ENCODE data around the gene SLC12A8.

The SLC12A8 gene

DNA sequence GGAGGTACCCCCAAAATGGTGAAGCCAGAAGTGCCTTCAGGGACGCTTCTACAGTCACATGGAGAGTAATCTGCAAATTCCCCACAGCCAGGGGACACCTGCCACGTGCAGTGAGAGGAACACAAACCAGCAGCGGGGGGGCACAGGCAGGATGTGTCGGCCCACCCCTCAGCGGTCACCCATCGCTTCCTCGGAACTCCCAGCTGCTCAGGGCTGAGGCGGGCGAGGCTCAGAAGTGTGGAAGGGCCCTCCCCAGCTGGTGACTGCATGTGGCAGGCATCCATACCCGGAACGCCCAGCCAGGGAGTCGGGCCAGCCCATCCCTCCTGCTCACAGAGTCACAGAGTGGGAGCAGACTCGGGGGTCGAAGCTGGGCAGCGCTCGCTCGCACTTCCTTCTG, 63.7 kb downstream of the SLC12A8 start:
- H3K9me3 ChIP-seq (ENCODE audit: control insufficient read depth, low read length), result no peaks in the 10 kb centered on the region
- H3K27ac ChIP-seq (ENCODE audit: insufficient read depth, low read length, poor library complexity, severe bottlenecking), result no peak overlapping the region
- H3K4me3 ChIP-seq (ENCODE audit: insufficient read depth, low read depth, low read length, poor library complexity, severe bottlenecking), result no peak overlapping the region
- no peaks in the 10 kb centered on the region for H3K4me1 ChIP-seq (ENCODE audit: control insufficient read depth, insufficient read depth, low read length, poor library complexity, severe bottlenecking)
- no peaks in the 10 kb centered on the region for H3K27me3 ChIP-seq (replicated peaks; ENCODE audit: control insufficient read depth, insufficient read depth, low read length, poor library complexity, severe bottlenecking)
- DNase-seq, result no peak
- no peaks in the 10 kb centered on the region for H3K36me3 ChIP-seq (ENCODE audit: control insufficient read depth, insufficient read depth, low read length)

DNA sequence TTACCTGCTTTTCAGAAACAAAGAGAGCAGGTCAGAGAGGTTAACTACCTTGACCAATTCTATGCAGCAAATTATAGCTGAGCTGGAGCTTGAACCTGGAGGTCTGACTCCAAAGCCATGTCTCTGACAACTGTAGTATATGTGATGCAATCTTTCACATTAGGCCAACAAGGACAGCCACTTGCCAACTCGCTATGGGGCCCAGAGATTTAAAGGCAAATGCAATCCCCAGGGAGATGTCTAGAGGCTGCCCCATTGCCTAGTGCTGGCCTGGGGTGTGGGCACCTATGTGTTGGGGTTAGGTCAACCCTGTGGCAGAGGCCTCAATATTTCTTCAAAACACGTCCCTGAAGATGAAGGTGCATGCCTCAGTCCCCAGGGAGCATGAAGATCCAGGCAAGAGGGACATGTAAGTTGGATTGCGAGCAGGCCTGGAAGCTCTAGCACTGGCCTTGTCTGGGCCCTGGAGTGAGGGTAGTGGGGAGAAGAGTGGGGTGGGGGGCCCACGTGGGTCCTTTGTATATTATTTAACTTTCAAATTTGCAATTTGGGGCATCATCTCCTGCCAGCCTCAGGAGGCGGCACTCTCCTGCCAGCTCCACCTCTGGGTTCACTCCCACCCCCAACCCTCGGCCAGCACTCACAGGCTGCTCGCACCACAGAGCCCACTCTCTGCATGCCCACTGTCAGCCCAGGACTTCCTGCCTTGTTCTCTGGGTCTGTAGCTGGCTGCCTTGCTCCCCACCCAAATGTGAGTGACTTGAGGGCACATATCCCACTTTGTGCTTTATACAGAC, 64.3 kb downstream of the SLC12A8 start:
- Histone ChIP-seq H3K9me3 (ENCODE audit: control insufficient read depth, low read length) (no peaks in the 10 kb centered on the region), H3K27ac (ENCODE audit: insufficient read depth, low read length, poor library complexity, severe bottlenecking) (no peak overlapping the region)
- DNase-seq, result no peak

DNA sequence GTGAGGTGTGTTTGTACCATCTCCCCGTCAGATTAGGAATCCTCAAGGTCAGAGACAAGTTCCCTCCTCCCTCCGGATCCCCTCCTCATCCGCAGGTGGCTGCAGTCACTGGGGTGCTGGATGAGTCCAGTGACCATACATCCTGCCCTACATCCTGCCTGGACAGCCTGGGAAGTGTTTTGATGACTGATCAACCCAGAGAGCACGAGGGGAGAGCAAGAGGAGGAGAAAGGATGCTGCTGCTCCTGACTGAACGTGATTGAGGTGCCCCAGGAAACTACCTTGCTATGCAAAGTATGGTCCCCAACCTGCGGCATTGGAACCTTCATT, 65.1 kb downstream of the SLC12A8 start:
- Histone ChIP-seq H3K27ac (ENCODE audit: insufficient read depth, low read length, poor library complexity, severe bottlenecking) (no peak overlapping the region), H3K4me3 (ENCODE audit: insufficient read depth, low read depth, low read length, poor library complexity, severe bottlenecking) (no peak overlapping the region), H3K4me1 (ENCODE audit: control insufficient read depth, insufficient read depth, low read length, poor library complexity, severe bottlenecking) (peaks cover under 1% of the 10 kb centered on the region)

More for the DNA sequence above, 64.3 kb downstream of the SLC12A8 start:
- Histone ChIP-seq H3K4me3 (ENCODE audit: insufficient read depth, low read depth, low read length, poor library complexity, severe bottlenecking) (no peak overlapping the region), H3K4me1 (ENCODE audit: control insufficient read depth, insufficient read depth, low read length, poor library complexity, severe bottlenecking) (no peaks in the 10 kb centered on the region), H3K27me3 (replicated peaks; ENCODE audit: control insufficient read depth, insufficient read depth, low read length, poor library complexity, severe bottlenecking) (no peaks in the 10 kb centered on the region), H3K36me3 (ENCODE audit: control insufficient read depth, insufficient read depth, low read length) (no peaks in the 10 kb centered on the region)

DNA sequence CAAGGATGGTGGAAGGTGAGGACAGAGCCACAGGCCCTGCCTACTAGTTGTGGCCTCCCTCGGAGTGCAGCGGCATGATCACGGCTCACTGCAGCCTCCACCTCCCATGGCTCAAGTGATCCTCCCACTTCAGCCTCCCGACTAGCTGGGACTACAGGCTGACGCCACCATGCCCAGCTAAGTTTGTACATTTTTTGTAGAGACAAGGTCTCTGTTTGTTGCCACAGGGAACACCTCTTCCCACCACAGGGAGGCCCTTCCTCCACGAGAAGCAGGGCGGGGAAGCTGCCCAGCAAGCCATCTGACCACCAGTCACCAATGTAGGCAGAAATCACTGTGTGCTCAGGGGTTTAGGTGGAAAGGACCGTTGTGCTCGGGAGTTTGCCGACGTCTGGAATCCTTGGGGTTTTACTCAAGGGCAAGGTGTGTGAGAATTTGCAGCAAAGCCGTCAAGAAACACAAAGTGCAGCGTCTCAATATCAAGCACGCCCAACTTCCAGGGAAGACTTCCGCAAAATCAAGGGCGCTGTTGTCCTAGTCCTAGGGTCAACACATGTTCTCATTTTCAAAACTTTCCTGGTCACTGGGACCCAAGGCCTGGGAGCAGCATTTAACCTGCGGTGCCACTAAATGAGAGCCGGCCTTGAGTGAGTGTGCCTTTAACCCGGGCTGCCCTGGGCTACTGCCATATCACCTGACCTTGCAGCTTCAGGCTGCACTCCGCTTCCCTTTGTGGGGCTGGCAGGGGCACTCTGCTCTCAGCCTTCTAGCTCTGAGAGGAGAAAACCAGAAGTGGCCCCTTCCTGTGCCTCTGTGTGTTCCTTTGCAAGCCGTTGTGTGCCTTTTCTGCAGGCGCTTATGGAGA, 65.7 kb downstream of the SLC12A8 start:
- H3K9me3 ChIP-seq (ENCODE audit: control insufficient read depth, low read length), result no peaks in the 10 kb centered on the region
- no peaks in the 10 kb centered on the region for H3K27me3 ChIP-seq (replicated peaks; ENCODE audit: control insufficient read depth, insufficient read depth, low read length, poor library complexity, severe bottlenecking)
- no peak overlapping the region for H3K27ac ChIP-seq (ENCODE audit: insufficient read depth, low read length, poor library complexity, severe bottlenecking)
- H3K4me1 ChIP-seq (ENCODE audit: control insufficient read depth, insufficient read depth, low read length, poor library complexity, severe bottlenecking), result peaks cover 6% of the 10 kb centered on the region
- no peak for DNase-seq
- no peak overlapping the region for H3K4me3 ChIP-seq (ENCODE audit: insufficient read depth, low read depth, low read length, poor library complexity, severe bottlenecking)
- no peaks in the 10 kb centered on the region for H3K36me3 ChIP-seq (ENCODE audit: control insufficient read depth, insufficient read depth, low read length)

More for the DNA sequence above, 65.1 kb downstream of the SLC12A8 start:
- no peak for DNase-seq
- Histone ChIP-seq H3K9me3 (ENCODE audit: control insufficient read depth, low read length) (no peaks in the 10 kb centered on the region), H3K27me3 (replicated peaks; ENCODE audit: control insufficient read depth, insufficient read depth, low read length, poor library complexity, severe bottlenecking) (no peaks in the 10 kb centered on the region), H3K36me3 (ENCODE audit: control insufficient read depth, insufficient read depth, low read length) (no peaks in the 10 kb centered on the region)

DNA sequence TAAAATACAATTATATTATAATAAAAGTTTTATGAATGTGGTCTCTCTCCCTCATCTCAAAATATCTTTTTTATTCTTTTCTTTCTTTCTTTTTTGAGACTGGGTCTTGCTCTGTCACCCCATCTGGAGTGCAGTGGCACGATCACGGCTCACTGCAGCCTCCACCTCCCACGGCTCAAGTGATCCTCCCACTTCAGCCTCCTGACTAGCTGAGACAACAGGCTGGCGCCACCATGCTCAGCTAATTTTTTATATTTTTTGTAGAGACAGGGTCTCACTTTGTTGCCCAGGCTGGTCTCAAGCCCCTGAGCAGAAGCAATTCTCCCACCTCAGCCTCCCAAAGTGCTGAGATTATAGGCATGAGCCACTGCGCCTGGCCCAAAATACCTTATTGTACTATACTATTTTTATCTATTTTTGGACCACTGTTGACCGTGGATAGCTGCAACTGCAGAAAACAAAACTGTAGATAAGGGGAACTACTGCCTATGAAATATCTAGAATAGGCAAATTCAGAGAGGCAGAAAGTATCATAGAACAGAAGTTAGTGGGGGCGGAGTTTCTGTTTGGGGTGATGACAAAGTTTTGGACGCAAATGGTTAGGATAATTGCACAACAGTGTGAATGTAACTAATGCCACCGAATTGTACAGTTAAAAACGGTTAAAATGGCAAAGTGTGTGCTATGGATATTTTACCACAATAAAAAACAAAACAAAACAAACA, 66.6 kb downstream of the SLC12A8 start:
- Histone ChIP-seq H3K4me3 (ENCODE audit: insufficient read depth, low read depth, low read length, poor library complexity, severe bottlenecking) (no peak overlapping the region), H3K27me3 (replicated peaks; ENCODE audit: control insufficient read depth, insufficient read depth, low read length, poor library complexity, severe bottlenecking) (no peaks in the 10 kb centered on the region), H3K4me1 (ENCODE audit: control insufficient read depth, insufficient read depth, low read length, poor library complexity, severe bottlenecking) (peaks cover 15% of the 10 kb centered on the region), H3K9me3 (ENCODE audit: control insufficient read depth, low read length) (no peaks in the 10 kb centered on the region), H3K27ac (ENCODE audit: insufficient read depth, low read length, poor library complexity, severe bottlenecking) (no peak overlapping the region), H3K36me3 (ENCODE audit: control insufficient read depth, insufficient read depth, low read length) (no peaks in the 10 kb centered on the region)
- DNase-seq, result no peak

DNA sequence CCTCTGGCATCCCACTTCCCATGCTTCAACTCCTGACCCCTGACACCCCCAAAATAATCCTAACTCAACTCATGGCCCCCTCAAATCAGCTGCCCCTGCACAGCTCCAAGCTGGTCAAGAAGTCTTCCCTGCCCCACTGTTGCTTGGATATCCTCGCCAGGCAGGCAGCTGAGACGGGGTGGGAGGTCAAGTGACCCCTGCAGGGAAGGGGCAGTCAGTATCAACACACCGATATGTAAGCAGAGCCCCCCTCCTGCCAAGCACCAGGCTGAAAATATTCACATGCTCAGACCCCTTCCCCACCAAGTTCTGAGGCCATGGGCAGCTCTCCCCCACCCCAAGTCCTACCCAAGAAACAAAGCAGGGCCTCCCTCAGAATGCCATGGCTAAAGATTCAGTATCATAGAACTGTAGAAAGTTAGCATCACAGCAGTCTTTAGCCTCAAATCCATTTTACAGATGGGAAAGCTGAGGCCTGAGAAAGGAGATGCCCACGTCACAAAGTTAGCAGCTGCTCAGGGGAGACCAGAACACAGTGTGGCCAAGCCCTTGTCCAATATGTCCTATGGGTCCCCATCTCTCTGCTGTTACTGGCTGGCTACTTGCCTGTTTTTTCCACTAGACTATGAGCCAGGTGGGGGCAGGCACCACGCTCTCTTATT, 67.8 kb downstream of the SLC12A8 start:
- no peak for DNase-seq
- H3K36me3 ChIP-seq (ENCODE audit: control insufficient read depth, insufficient read depth, low read length), result no peaks in the 10 kb centered on the region
- no peaks in the 10 kb centered on the region for H3K27me3 ChIP-seq (replicated peaks; ENCODE audit: control insufficient read depth, insufficient read depth, low read length, poor library complexity, severe bottlenecking)
- H3K27ac ChIP-seq (ENCODE audit: insufficient read depth, low read length, poor library complexity, severe bottlenecking), result no peak overlapping the region
- H3K9me3 ChIP-seq (ENCODE audit: control insufficient read depth, low read length), result no peaks in the 10 kb centered on the region
- peaks cover 15% of the 10 kb centered on the region for H3K4me1 ChIP-seq (ENCODE audit: control insufficient read depth, insufficient read depth, low read length, poor library complexity, severe bottlenecking)
- H3K4me3 ChIP-seq (ENCODE audit: insufficient read depth, low read depth, low read length, poor library complexity, severe bottlenecking), result no peak overlapping the region

DNA sequence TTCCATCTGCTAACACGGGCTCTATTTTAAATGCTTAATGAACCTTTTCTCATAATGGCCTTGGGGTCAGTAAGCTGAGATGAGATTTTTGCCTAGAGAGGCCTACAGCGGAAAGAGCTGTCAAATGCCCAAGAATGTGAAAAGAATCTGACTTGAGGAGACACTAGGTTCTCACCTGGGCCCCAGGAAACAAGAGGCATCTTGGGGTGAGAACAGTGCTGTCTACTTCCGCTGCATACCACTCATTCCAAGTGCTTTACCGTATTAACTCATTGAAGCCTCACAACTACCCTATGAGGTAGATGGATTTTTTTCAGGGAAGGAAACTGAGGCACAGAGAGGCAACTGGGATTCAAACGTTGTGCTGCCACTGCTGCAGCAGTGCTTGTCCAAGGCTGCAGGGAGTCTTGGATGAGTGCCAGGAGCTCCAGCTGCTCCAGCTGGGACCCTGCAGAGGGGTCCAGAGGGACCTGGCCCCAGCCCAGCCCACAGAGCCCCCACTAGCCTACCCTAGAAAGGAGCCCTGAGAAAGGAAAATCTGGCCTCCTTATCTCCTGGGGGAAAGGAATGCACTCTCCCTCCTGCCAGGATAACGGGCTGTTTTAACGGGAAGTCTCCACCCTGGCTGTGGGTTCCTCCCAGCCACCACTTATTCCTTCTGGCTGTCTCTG, 68.4 kb downstream of the SLC12A8 start:
- Histone ChIP-seq H3K4me3 (ENCODE audit: insufficient read depth, low read depth, low read length, poor library complexity, severe bottlenecking) (no peak overlapping the region), H3K27me3 (replicated peaks; ENCODE audit: control insufficient read depth, insufficient read depth, low read length, poor library complexity, severe bottlenecking) (no peaks in the 10 kb centered on the region), H3K9me3 (ENCODE audit: control insufficient read depth, low read length) (no peaks in the 10 kb centered on the region), H3K4me1 (ENCODE audit: control insufficient read depth, insufficient read depth, low read length, poor library complexity, severe bottlenecking) (peaks cover 15% of the 10 kb centered on the region), H3K27ac (ENCODE audit: insufficient read depth, low read length, poor library complexity, severe bottlenecking) (no peak overlapping the region), H3K36me3 (ENCODE audit: control insufficient read depth, insufficient read depth, low read length) (no peaks in the 10 kb centered on the region)
- DNase-seq, result no peak

DNA sequence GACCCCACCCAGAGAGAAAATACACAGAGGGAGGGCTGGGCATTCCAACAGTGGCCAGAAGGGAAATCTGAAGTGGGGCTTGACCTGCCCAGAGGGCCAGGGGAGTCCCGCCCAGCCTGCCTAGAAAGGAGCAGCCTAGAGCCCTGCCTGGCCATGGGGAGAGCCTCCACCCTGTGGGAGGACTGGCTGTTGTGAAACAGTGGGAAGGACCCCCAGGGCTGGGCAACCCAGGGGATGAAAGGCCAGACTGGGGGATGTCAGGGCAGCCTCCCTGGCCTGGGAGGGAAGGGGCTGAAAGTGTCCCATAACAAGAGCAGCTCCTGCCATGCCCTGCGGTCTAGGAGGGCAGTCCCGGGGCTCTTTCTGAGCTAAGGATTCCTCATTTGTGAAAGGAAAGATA, 69.0 kb downstream of the SLC12A8 start:
- Histone ChIP-seq H3K27me3 (replicated peaks; ENCODE audit: control insufficient read depth, insufficient read depth, low read length, poor library complexity, severe bottlenecking) (no peaks in the 10 kb centered on the region), H3K4me3 (ENCODE audit: insufficient read depth, low read depth, low read length, poor library complexity, severe bottlenecking) (no peak overlapping the region), H3K36me3 (ENCODE audit: control insufficient read depth, insufficient read depth, low read length) (no peaks in the 10 kb centered on the region), H3K4me1 (ENCODE audit: control insufficient read depth, insufficient read depth, low read length, poor library complexity, severe bottlenecking) (peaks cover 15% of the 10 kb centered on the region), H3K9me3 (ENCODE audit: control insufficient read depth, low read length) (no peaks in the 10 kb centered on the region), H3K27ac (ENCODE audit: insufficient read depth, low read length, poor library complexity, severe bottlenecking) (no peak overlapping the region)
- no peak for DNase-seq

DNA sequence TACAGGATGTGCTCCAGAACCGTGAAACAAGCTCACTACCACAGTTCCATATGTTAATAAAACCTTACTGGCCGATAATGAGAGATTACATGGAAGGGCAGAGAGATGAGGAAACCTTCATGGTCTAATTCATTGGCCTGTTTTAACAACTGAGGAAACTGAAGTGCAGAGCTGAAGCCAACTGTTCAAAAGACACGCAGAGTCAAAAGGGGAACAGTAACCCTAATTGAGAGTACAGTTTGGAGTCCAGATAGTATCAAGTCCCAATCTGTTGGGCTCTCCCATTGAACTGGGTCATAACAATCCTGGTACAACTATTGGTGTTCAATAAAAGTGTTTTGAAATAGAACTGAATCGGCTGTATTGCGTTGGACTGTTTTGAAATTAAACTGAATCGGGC, 69.6 kb downstream of the SLC12A8 start:
- no peak for DNase-seq
- H3K27me3 ChIP-seq (replicated peaks; ENCODE audit: control insufficient read depth, insufficient read depth, low read length, poor library complexity, severe bottlenecking), result no peaks in the 10 kb centered on the region
- H3K9me3 ChIP-seq (ENCODE audit: control insufficient read depth, low read length), result no peaks in the 10 kb centered on the region
- no peak overlapping the region for H3K4me3 ChIP-seq (ENCODE audit: insufficient read depth, low read depth, low read length, poor library complexity, severe bottlenecking)
- no peak overlapping the region for H3K27ac ChIP-seq (ENCODE audit: insufficient read depth, low read length, poor library complexity, severe bottlenecking)
- H3K4me1 ChIP-seq (ENCODE audit: control insufficient read depth, insufficient read depth, low read length, poor library complexity, severe bottlenecking), result peaks cover 15% of the 10 kb centered on the region
- no peaks in the 10 kb centered on the region for H3K36me3 ChIP-seq (ENCODE audit: control insufficient read depth, insufficient read depth, low read length)

All from effector memory CD4-positive, alpha-beta T cell (primary cell).